ENCODE data around the gene PTCH1. TPM values are rescaled to one million over a fixed set of nuclear protein-coding genes. Genes with fewer than 3 reads are reported as not detected.

PTCH1 gene
- total and polyA plus RNA-seq, 10 of the 15 experiments (the other 5 are each of a cell fraction or from before 2014, with no cell fraction given): 0.16 to 6.1 (median 2.6) TPM

GRCh38 chr9:95506428-95506677, 10.4 kb downstream of the PTCH1 start (continued):
- TF ChIP-seq NKRF (conservative IDR thresholded peaks at IDR 0.05) (peak; percentile 44), ZNF24 (IDR thresholded peaks at IDR 0.05) (0 out of 2 replicates have a peak, but pooled peaks have one; percentile 19), SREBF2 (IDR thresholded peaks at IDR 0.05; ENCODE audit: low read length) (no peak), BCL3 (IDR thresholded peaks at IDR 0.05; ENCODE audit: borderline replicate concordance, insufficient read depth, low read depth, low read length, poor library complexity, severe bottlenecking) (no peak), FOXM1 (IDR thresholded peaks at IDR 0.05; ENCODE audit: low read depth, low read length) (peak; percentile 21; the same call in 1 of the 2 replicates), RUNX3 (IDR thresholded peaks at IDR 0.05; ENCODE audit: low read length) (peak; percentile 33; the same call in 1 of the 2 replicates), IKZF1 (conservative IDR thresholded peaks at IDR 0.05) (peak; percentile 45; the same call in 1 of the 2 replicates), MTA3 (IDR thresholded peaks at IDR 0.05; ENCODE audit: borderline replicate concordance, low read length) (0 out of 2 replicates have a peak, but pooled peaks have one; percentile 24), MXI1 (IDR thresholded peaks at IDR 0.05; ENCODE audit: low read depth, low read length) (peak; percentile 41; the same call in 1 of the 2 replicates)

Data from GM12878 (cell line).